ENCODE results near the gene TBC1D16.
A peak's percentile ranks its signal among the peaks of the same experiment; 100 is the strongest.

Gene TBC1D16, protein sequence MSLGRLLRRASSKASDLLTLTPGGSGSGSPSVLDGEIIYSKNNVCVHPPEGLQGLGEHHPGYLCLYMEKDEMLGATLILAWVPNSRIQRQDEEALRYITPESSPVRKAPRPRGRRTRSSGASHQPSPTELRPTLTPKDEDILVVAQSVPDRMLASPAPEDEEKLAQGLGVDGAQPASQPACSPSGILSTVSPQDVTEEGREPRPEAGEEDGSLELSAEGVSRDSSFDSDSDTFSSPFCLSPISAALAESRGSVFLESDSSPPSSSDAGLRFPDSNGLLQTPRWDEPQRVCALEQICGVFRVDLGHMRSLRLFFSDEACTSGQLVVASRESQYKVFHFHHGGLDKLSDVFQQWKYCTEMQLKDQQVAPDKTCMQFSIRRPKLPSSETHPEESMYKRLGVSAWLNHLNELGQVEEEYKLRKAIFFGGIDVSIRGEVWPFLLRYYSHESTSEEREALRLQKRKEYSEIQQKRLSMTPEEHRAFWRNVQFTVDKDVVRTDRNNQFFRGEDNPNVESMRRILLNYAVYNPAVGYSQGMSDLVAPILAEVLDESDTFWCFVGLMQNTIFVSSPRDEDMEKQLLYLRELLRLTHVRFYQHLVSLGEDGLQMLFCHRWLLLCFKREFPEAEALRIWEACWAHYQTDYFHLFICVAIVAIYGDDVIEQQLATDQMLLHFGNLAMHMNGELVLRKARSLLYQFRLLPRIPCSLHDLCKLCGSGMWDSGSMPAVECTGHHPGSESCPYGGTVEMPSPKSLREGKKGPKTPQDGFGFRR

DNA sequence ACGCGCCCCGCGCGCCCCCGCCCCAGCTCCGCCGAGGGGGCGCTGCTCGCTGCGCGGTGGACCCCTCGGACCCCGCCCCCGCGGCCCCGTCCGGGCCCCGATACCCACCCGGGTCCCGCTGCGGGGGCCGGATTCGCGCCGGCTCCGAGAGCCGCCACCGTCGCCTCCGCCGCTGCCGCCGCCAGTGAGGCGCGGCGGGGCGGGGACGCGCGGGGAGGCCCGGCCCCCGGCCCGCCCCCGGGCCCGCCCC, at the start of gene TBC1D16:
TBC1D16 (minus strand) TSS at position 186 of the 250 bp plus-strand sequence. CDS start 22,325 bp downstream, outside the sequence.
- Mint-ChIP-seq H3K27me3 (peaks cover 71% of the 10 kb centered on the region), H3K4me3 (peak within 1 kb of the TSS; percentile 79), H3K36me3 (no peaks in the 10 kb centered on the region), H3K9me3 (no peaks in the 10 kb centered on the region), H3K4me1 (peaks cover 13% of the 10 kb centered on the region), H3K27ac (peak within 1 kb of the TSS; percentile 14)
- CTCF ChIA-PET = no interaction called here
- DNase-seq = no peak

GRCh38 chr17:80084773-80085172, 49.1 kb upstream of the TBC1D16 start:
- CTCF ChIA-PET = interaction anchor here (0.8 to 1.0 kb wide), 2 partner anchors 17 to 76 kb away, joined by 3 to 6 read pairs; partner anchors contain the start of gene GAA
- Mint-ChIP-seq H3K36me3 (no peaks in the 10 kb centered on the region), H3K4me1 (peaks cover 3% of the 10 kb centered on the region), H3K4me3 (no peak overlapping the region), H3K9me3 (no peaks in the 10 kb centered on the region), H3K27ac (no peak overlapping the region), H3K27me3 (peaks cover 39% of the 10 kb centered on the region)
- DNase-seq = no peak

DNA sequence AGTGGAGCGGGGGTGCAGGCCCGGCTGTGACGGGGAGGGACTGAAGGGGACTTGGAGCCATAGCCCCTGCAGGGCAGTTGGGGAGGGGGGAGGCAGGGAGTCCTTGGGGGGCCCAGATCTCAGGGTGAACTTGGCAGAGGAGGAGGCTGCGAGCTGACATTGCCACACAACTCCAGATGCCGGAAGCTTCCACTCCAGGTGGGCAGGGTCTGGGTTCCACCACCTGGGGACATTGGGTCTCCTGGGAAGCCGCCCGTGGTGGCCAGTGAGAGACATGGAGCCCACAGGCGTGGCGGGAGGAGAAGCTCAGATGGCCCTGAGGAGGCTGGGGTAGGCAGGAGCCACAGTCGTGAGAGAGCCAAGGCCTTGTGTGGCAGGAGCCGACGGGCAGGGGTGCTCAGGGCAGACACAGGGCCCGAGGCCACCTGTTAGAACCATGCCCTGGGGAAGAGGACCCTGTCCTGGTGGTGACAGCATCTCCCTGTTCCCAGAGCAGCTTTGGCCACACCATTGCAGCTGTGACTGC, 47.5 kb upstream of the TBC1D16 start:
- peaks cover 3% of the 10 kb centered on the region for H3K4me1 Mint-ChIP-seq
- peaks cover 34% of the 10 kb centered on the region for H3K27me3 Mint-ChIP-seq
- no peaks in the 10 kb centered on the region for H3K36me3 Mint-ChIP-seq
- no peaks in the 10 kb centered on the region for H3K9me3 Mint-ChIP-seq
- no peak overlapping the region for H3K27ac Mint-ChIP-seq
- H3K4me3 Mint-ChIP-seq = no peak overlapping the region
- DNase-seq = no peak
- CTCF ChIA-PET = interaction anchor here (0.8 to 2.6 kb wide), 7 partner anchors 9 to 169 kb away, joined by 4 to 6 read pairs (median 5); partner anchors contain the start of gene GAA

GRCh38 chr17:80082403-80083135, 46.9 kb upstream of the TBC1D16 start:
- Mint-ChIP-seq H3K4me1 (peaks cover 3% of the 10 kb centered on the region), H3K9me3 (no peaks in the 10 kb centered on the region), H3K27ac (peak overlapping the region; percentile 73), H3K4me3 (no peak overlapping the region), H3K27me3 (peaks cover 30% of the 10 kb centered on the region), H3K36me3 (no peaks in the 10 kb centered on the region)
- DNase-seq = peak; percentile 74
- CTCF ChIA-PET = interaction anchor here (0.8 to 2.6 kb wide), 8 partner anchors 10 to 172 kb away, joined by 3 to 6 read pairs (median 5); partner anchors contain the start of gene GAA

GRCh38 chr17:80081596-80081995, 45.9 kb upstream of the TBC1D16 start:
- H3K9me3 Mint-ChIP-seq = no peaks in the 10 kb centered on the region
- peaks cover 20% of the 10 kb centered on the region for H3K27me3 Mint-ChIP-seq
- CTCF ChIA-PET = interaction anchor here (0.7 to 2.6 kb wide), 5 partner anchors 17 to 963 kb away, joined by 3 to 6 read pairs (median 4); no protein-coding TSS in a partner anchor
- peaks cover 3% of the 10 kb centered on the region for H3K4me1 Mint-ChIP-seq
- DNase-seq = no peak
- H3K4me3 Mint-ChIP-seq = no peak overlapping the region
- no peak overlapping the region for H3K27ac Mint-ChIP-seq
- no peaks in the 10 kb centered on the region for H3K36me3 Mint-ChIP-seq

DNA sequence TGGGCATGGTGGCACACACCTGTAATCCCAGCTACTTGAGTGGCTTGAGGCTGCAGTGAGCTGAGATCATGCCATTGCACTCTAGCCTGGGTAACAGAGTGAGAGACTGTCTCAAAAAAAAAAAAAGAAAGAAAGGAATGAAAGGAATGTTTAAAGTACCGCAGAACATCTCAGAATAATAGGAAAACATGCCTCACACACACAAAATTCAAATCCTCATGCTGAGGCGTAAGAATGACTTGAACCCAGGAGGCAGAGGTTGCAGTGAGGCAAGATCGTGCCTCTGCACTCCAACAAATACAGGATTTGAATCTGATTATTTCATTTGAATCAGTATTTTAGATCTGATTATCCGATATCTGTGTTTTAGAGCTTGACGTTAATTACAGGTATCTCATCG, 44.4 kb upstream of the TBC1D16 start:
- Mint-ChIP-seq H3K27me3 (peaks cover 19% of the 10 kb centered on the region), H3K4me3 (no peak overlapping the region), H3K4me1 (peaks cover 3% of the 10 kb centered on the region), H3K27ac (no peak overlapping the region), H3K36me3 (no peaks in the 10 kb centered on the region), H3K9me3 (no peaks in the 10 kb centered on the region)
- CTCF ChIA-PET = no interaction called here
- DNase-seq = no peak

DNA sequence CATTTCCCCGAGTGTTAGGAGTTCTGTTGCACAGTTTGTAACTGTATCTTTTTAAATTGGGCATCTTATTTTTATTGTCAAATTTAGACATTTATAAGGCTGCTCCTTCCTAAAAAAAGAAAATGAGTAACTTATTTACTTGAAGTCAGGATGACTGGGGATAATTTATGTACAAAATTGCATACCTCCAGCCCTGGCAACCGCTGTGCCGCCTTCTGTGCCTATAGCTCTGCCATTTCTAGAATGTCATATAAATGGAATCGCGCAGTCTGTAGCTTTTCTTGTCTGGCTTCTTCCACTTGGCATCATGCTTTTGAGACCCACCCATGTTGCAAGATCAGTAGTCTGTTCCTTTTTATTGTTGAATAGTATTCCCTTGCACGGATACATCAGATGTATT, 36.7 kb upstream of the TBC1D16 start:
- DNase-seq = no peak
- CTCF ChIA-PET = no interaction called here
- Mint-ChIP-seq H3K27me3 (peaks cover 9% of the 10 kb centered on the region), H3K9me3 (no peaks in the 10 kb centered on the region), H3K4me1 (peaks cover 13% of the 10 kb centered on the region), H3K36me3 (no peaks in the 10 kb centered on the region), H3K27ac (no peak overlapping the region), H3K4me3 (no peak overlapping the region)

GRCh38 chr17:80071116-80071841, 35.6 kb upstream of the TBC1D16 start:
- no peak overlapping the region for H3K27ac Mint-ChIP-seq
- H3K9me3 Mint-ChIP-seq = no peaks in the 10 kb centered on the region
- H3K27me3 Mint-ChIP-seq = peaks cover 16% of the 10 kb centered on the region
- H3K4me1 Mint-ChIP-seq = peaks cover 13% of the 10 kb centered on the region
- no peak for DNase-seq
- H3K36me3 Mint-ChIP-seq = no peaks in the 10 kb centered on the region
- CTCF ChIA-PET = interaction anchor here (0.6 kb wide), 1 partner anchor 410 kb away, joined by 6 read pairs; no protein-coding TSS in a partner anchor
- no peak overlapping the region for H3K4me3 Mint-ChIP-seq

- no peak overlapping the region for H3K4me3 Mint-ChIP-seq
- H3K36me3 Mint-ChIP-seq = no peaks in the 10 kb centered on the region
- DNase-seq = no peak
- no peak overlapping the region for H3K27ac Mint-ChIP-seq
- H3K4me1 Mint-ChIP-seq = peaks cover 13% of the 10 kb centered on the region
- CTCF ChIA-PET = no interaction called here
- H3K9me3 Mint-ChIP-seq = no peaks in the 10 kb centered on the region
- H3K27me3 Mint-ChIP-seq = peaks cover 16% of the 10 kb centered on the region
Observed at GRCh38 chr17:80070375-80071115, 34.9 kb upstream of the TBC1D16 start.

- no peaks in the 10 kb centered on the region for H3K9me3 Mint-ChIP-seq
- peaks cover 11% of the 10 kb centered on the region for H3K27me3 Mint-ChIP-seq
- H3K36me3 Mint-ChIP-seq = no peaks in the 10 kb centered on the region
- H3K4me1 Mint-ChIP-seq = peaks cover 13% of the 10 kb centered on the region
- H3K4me3 Mint-ChIP-seq = no peak overlapping the region
- DNase-seq = no peak
- H3K27ac Mint-ChIP-seq = no peak overlapping the region
- CTCF ChIA-PET = no interaction called here
Observed at GRCh38 chr17:80068301-80069222, 32.9 kb upstream of the TBC1D16 start.

- no peak for DNase-seq
- CTCF ChIA-PET = no interaction called here
- Mint-ChIP-seq H3K4me3 (no peak overlapping the region), H3K27me3 (peaks cover 11% of the 10 kb centered on the region), H3K36me3 (no peaks in the 10 kb centered on the region), H3K27ac (no peak overlapping the region), H3K4me1 (peaks cover 13% of the 10 kb centered on the region), H3K9me3 (no peaks in the 10 kb centered on the region)
Observed at GRCh38 chr17:80067393-80067986, 31.8 kb upstream of the TBC1D16 start.
